A549 (cell line): ENCODE data around the gene SHISA3. TPM values are rescaled to one million over a fixed set of nuclear protein-coding genes. Genes with fewer than 3 reads are reported as not detected.
A peak's percentile ranks its signal among the peaks of the same experiment; 100 is the strongest.

ENCODE experiments used
- ATAC-seq, 2 experiments: fragments of 200-7000 bp in 1 of 2; fragments of >200 bp in 1 of 2; cut with Nextera tagmentation in 1 of 2; cut with Tn5 transposase in 1 of 2; 3 replicates each; pipeline versions ENCODE4 v1.8.0 to v1.9.1; 2018 to 2020; ENCODE audit warnings: mild to moderate bottlenecking in 1 of 2, moderate library complexity in 1 of 2
- CTCF ChIA-PET: fragments of 300-600 bp; sonication (Branson Sonifier 250); formaldehyde crosslinking; extraction: SDS; loops from one replicate; lab custom pipeline; 2021; ENCODE audit warnings: antibody characterized with exemption, inconsistent platforms; lab: Yijun Ruan, JAX
- POLR2A ChIA-PET: fragments of 350-600 bp; formaldehyde crosslinking; extraction: SDS; loops from one replicate; lab custom pipeline; 2021; ENCODE audit warnings: antibody characterized with exemption, inconsistent platforms; lab: Yijun Ruan, JAX
- DNase-seq, 2 experiments: peaks; one replicate each; pipeline versions ENCODE4 v3.0.0 to v3.0.0-alpha.2; 2011 to 2016; ENCODE audit warnings: low read depth in 1 of 2, low spot score in 1 of 2
- FAIRE-seq: peaks from 2 replicates; lab custom pipeline; 2011; peaks lifted over from hg19 to GRCh38; lab: Jason Lieb, UNC
- H3K27ac ChIP-seq, 2 experiments: fragments of >200 bp; sonication (Bioruptor Twin); formaldehyde crosslinking; 3 replicates each; pipeline ENCODE4 v1.5.1; 2016 to 2017
- H3K4me1 ChIP-seq: fragments of >200 bp; sonication (Bioruptor Twin); formaldehyde crosslinking; 3 replicates; pipeline ENCODE4 v1.6.1; 2016
- H3K4me2 ChIP-seq: fragments of >200 bp; sonication (Bioruptor Twin); formaldehyde crosslinking; 3 replicates; pipeline ENCODE4 v1.6.1; 2016
- H3K4me3 ChIP-seq: fragments of >200 bp; sonication (Bioruptor Twin); formaldehyde crosslinking; 3 replicates; pipeline ENCODE4 v1.5.1; 2016
- H3K9me3 ChIP-seq: fragments of >200 bp; sonication (Bioruptor Twin); formaldehyde crosslinking; 3 replicates; pipeline ENCODE4 v1.6.1; 2016
- BCL3 ChIP-seq: fragments of >200 bp; sonication (Bioruptor Twin); formaldehyde crosslinking; IDR thresholded peaks from 3 replicates; pipeline ENCODE4 v1.6.1; 2016
- BHLHE40 ChIP-seq: IDR thresholded peaks from 2 replicates; pipeline ENCODE4 v1.6.1; 2012; ENCODE audit warnings: low read depth, low read length, inconsistent platforms
- CHD2 ChIP-seq: fragments of 150-350 bp; IDR thresholded peaks from 2 replicates; pipeline ENCODE4 v1.6.1; 2014; ENCODE audit warnings: low read length; ENCODE audit not compliant: partially characterized antibody
- EHF ChIP-seq: fragments of 250-450 bp; sonication (Bioruptor Pico); IDR thresholded peaks from 2 replicates; pipeline ENCODE4 v1.5.0; 2020; ENCODE audit warnings: mild to moderate bottlenecking
- FOSL2 ChIP-seq, 2 experiments: fragments of 450-650 bp in 1 of 2; fragments of >200 bp in 1 of 2; sonication (Bioruptor Twin) in 1 of 2; formaldehyde crosslinking; IDR thresholded peaks; 2 replicates each; pipeline versions ENCODE4 v1.5.0 to v1.6.1; 2016 to 2020; ENCODE audit warnings: mild to moderate bottlenecking in 1 of 2, moderate library complexity in 1 of 2
- GATA3 ChIP-seq: IDR thresholded peaks from 2 replicates; pipeline ENCODE4 v1.6.1; 2012; ENCODE audit warnings: borderline replicate concordance
- HDAC2 ChIP-seq: fragments of 200-600 bp; sonication (generic); IDR thresholded peaks from 2 replicates; pipeline ENCODE4 v1.6.1; 2016
- HOXB5 ChIP-seq: fragments of 250-450 bp; sonication (Bioruptor Pico); IDR thresholded peaks from 2 replicates; pipeline ENCODE4 v1.5.0; 2020; ENCODE audit warnings: mild to moderate bottlenecking, moderate library complexity
- JUN ChIP-seq, 2 experiments: fragments of >200 bp; sonication (Bioruptor Twin); formaldehyde crosslinking; IDR thresholded peaks; 2 replicates in 1 of 2; 3 replicates in 1 of 2; pipeline ENCODE4 v1.6.1; 2016 to 2017
- MYC ChIP-seq: IDR thresholded peaks from 2 replicates; pipeline ENCODE4 v1.6.1; 2012; ENCODE audit warnings: mild to moderate bottlenecking, inconsistent platforms, low read length, improper control_type of control experiment, borderline replicate concordance
- NR3C1 ChIP-seq: fragments of >200 bp; sonication (Bioruptor Twin); formaldehyde crosslinking; IDR thresholded peaks from 3 replicates; pipeline ENCODE4 v1.6.1; 2017
- PBX3 ChIP-seq: IDR thresholded peaks from 2 replicates; pipeline ENCODE4 v1.6.1; 2012
- POLR2A ChIP-seq: IDR thresholded peaks from 2 replicates; pipeline ENCODE4 v1.6.1; 2012; ENCODE audit warnings: mild to moderate bottlenecking, low read length
- SMC3 ChIP-seq: fragments of >200 bp; sonication (Bioruptor Twin); formaldehyde crosslinking; IDR thresholded peaks from 3 replicates; pipeline ENCODE4 v1.6.1; 2018; ENCODE audit warnings: inconsistent platforms
- SREBF2 ChIP-seq: fragments of 450-650 bp; IDR thresholded peaks from 2 replicates; pipeline ENCODE4 v1.6.1; 2014; ENCODE audit warnings: mild to moderate bottlenecking, moderate library complexity
- ZC3H11A ChIP-seq: fragments of 450-650 bp; IDR thresholded peaks from 2 replicates; pipeline ENCODE4 v1.6.1; 2014; ENCODE audit warnings: antibody characterized with exemption, mild to moderate bottlenecking
- WGBS: methylation state at CpG from one replicate; pipeline ENCODE4 v1.1.6; 2017; ENCODE audit errors: missing lambda C conversion rate; 5-methylcytosine and 5-hydroxymethylcytosine counted together
- polyA plus RNA-seq, 4 experiments: library from polyadenylated mRNA; depleted of rRNA in 3 of 4; stranded (reverse); fragments of >200 nt; fragmentation: RNase III in 1 of 4; extraction: RNeasy Plus Mini Kit Qiagen cat#74134 plus additional on column Dnase treatment in 1 of 4; gene quantifications; 2 replicates in 3 of 4; 3 replicates in 1 of 4; pipeline ENCODE4 v1.2.3, GENCODE V29; 2011 to 2017
- TF ChIP-seq, protein P1 (sequence below): fragments of 200-600 bp; sonication (generic); IDR thresholded peaks from 2 replicates; pipeline ENCODE4 v1.6.1; 2016; ENCODE audit warnings: antibody characterized with exemption, mild to moderate bottlenecking, moderate library complexity
- TF ChIP-seq, protein P2 (sequence below): fragments of 250-450 bp; sonication (Bioruptor Pico); IDR thresholded peaks from 2 replicates; pipeline ENCODE4 v1.5.0; 2021; ENCODE audit warnings: mild to moderate bottlenecking, moderate library complexity, borderline replicate concordance

Gene SHISA3
- polyA plus RNA-seq, 2 of the 4 experiments (the other 2 are of a cell fraction): not detected

DNA sequence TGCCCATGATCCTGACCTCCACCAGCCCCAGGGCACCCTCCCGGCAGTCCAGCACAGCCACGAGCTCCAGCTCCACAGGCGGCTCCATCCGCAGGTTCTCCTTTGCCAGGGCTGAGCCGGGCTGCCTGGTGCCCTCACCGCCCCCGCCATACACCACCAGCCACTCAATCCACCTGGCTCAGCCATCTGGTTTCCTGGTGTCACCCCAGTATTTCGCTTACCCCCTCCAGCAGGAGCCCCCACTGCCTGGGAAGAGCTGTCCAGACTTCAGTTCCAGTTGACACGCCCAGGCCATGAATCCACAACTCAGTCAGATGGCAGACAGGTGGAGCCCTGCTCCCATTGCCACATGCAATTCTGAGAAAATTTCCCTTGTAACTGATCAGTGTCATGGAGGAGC, 3.9 kb downstream of the SHISA3 start (continued):
- TF ChIP-seq NR3C1: no peak
- TF ChIP-seq GATA3: no peak
- TF ChIP-seq SMC3: no peak

- TF ChIP-seq JUN (IDR thresholded peaks at IDR 0.05) (no peak), BCL3 (no peak), BHLHE40 (no peak), FOSL2 (IDR thresholded peaks at IDR 0.05) (no peak), FOSL2 (CRISPR knock-in tag; IDR thresholded peaks at IDR 0.05) (no peak), ZC3H11A (no peak), HDAC2 (no peak)
- Histone ChIP-seq H3K4me3 (no peak overlapping the region), H3K9me3 (no peaks in the 10 kb centered on the region), H3K27ac (no peak overlapping the region), H3K4me1 (no peaks in the 10 kb centered on the region), H3K4me2 (no peak overlapping the region)
- ChIA-PET POLR2A (no interaction called here), CTCF (interaction anchor here (0.7 kb wide), 1 partner anchor 10 kb away, joined by 3 read pairs; no protein-coding TSS in a partner anchor)
- peak in 1 of 2 experiments; percentile 51; a peak in 3 of 6 replicates for ATAC-seq
- FAIRE-seq: no peak
- DNase-seq: peak in 1 of 2 experiments; percentile 9
- 28% methylated on average over 6 of the region's 6 CpGs for WGBS
Observed at GRCh38 chr4:42404001-42404400, 6.7 kb downstream of the SHISA3 start.

DNA sequence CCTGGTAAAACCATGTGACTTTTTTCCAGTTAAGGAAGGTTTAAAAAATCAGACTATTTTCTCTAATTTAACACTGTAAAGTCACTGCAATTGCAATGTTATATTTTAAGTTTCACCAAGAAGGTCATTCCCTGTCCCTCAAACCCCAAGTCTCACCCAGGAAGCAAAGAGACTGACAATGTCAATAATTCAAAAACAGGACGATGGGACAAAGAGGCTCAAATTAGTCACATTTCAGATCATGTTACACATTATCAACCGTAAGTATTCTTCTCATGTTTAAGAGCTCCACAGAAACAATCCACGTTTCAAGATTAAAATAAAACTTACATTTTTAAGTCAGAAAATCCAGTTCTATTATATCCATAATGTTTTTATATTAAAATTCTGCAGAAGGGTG, 13.2 kb downstream of the SHISA3 start:
- no peak for DNase-seq
- FAIRE-seq: no peak
- no peak for ATAC-seq
- Histone ChIP-seq H3K4me1 (no peaks in the 10 kb centered on the region), H3K4me2 (no peak overlapping the region), H3K4me3 (no peak overlapping the region), H3K9me3 (no peaks in the 10 kb centered on the region), H3K27ac (no peak overlapping the region)
- CTCF ChIA-PET: interaction anchor here (1.1 kb wide), 1 partner anchor 19 kb away, joined by 3 read pairs; no protein-coding TSS in a partner anchor
- POLR2A ChIA-PET: no interaction called here
- no peak for TF ChIP-seq PBX3
- TF ChIP-seq HDAC2: no peak
- TF ChIP-seq HOXB5 (CRISPR knock-in tag): no peak
- TF ChIP-seq POLR2A: no peak
- TF ChIP-seq CHD2: no peak
- TF ChIP-seq SREBF2: no peak
- TF ChIP-seq, protein P1, sequence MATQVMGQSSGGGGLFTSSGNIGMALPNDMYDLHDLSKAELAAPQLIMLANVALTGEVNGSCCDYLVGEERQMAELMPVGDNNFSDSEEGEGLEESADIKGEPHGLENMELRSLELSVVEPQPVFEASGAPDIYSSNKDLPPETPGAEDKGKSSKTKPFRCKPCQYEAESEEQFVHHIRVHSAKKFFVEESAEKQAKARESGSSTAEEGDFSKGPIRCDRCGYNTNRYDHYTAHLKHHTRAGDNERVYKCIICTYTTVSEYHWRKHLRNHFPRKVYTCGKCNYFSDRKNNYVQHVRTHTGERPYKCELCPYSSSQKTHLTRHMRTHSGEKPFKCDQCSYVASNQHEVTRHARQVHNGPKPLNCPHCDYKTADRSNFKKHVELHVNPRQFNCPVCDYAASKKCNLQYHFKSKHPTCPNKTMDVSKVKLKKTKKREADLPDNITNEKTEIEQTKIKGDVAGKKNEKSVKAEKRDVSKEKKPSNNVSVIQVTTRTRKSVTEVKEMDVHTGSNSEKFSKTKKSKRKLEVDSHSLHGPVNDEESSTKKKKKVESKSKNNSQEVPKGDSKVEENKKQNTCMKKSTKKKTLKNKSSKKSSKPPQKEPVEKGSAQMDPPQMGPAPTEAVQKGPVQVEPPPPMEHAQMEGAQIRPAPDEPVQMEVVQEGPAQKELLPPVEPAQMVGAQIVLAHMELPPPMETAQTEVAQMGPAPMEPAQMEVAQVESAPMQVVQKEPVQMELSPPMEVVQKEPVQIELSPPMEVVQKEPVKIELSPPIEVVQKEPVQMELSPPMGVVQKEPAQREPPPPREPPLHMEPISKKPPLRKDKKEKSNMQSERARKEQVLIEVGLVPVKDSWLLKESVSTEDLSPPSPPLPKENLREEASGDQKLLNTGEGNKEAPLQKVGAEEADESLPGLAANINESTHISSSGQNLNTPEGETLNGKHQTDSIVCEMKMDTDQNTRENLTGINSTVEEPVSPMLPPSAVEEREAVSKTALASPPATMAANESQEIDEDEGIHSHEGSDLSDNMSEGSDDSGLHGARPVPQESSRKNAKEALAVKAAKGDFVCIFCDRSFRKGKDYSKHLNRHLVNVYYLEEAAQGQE: no peak
- no peak for TF ChIP-seq EHF
- TF ChIP-seq, protein P2, sequence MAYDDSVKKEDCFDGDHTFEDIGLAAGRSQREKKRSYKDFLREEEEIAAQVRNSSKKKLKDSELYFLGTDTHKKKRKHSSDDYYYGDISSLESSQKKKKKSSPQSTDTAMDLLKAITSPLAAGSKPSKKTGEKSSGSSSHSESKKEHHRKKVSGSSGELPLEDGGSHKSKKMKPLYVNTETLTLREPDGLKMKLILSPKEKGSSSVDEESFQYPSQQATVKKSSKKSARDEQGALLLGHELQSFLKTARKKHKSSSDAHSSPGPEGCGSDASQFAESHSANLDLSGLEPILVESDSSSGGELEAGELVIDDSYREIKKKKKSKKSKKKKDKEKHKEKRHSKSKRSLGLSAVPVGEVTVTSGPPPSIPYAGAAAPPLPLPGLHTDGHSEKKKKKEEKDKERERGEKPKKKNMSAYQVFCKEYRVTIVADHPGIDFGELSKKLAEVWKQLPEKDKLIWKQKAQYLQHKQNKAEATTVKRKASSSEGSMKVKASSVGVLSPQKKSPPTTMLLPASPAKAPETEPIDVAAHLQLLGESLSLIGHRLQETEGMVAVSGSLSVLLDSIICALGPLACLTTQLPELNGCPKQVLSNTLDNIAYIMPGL (CRISPR knock-in tag): no peak
- TF ChIP-seq MYC: no peak
- 8% methylated on average over 3 of the region's 3 CpGs for WGBS
